Gastroesophageal sphincter (tissue), 3 donors: ENCODE results near the gene GRWD1.

Experiments used
- CTCF ChIP-seq, 4 experiments: fragments of 200-600 bp in 2 of 4; fragments of 450-650 bp in 2 of 4; sonication (generic) in 1 of 4; IDR thresholded peaks; one replicate each; pipeline ENCODE4 v1.5.1; 2017 to 2019; ENCODE audit warnings: antibody characterized with exemption in 4 of 4, mild to moderate bottlenecking in 2 of 4, moderate library complexity in 2 of 4
- POLR2A ChIP-seq, 2 donors: fragments of 450-650 bp; IDR thresholded peaks; one replicate each; pipeline ENCODE4 v1.6.1; 2017; ENCODE audit warnings: antibody characterized with exemption in 2 of 2, mild to moderate bottlenecking in 2 of 2, moderate library complexity in 1 of 2
- POLR2AphosphoS5 ChIP-seq: sonication (generic); formaldehyde crosslinking; IDR thresholded peaks from one replicate; pipeline ENCODE4 v1.6.1; 2017; ENCODE audit warnings: antibody characterized with exemption

- no peak for TF ChIP-seq CTCF (IDR thresholded peaks at IDR 0.05)
- no peak for TF ChIP-seq POLR2A (IDR thresholded peaks at IDR 0.05)
- no peak for TF ChIP-seq POLR2AphosphoS5
These were observed 49.0 kb upstream of the GRWD1 start for GRCh38 chr19:48396824-48397176.
